GM12801 (cell line): ENCODE results near the gene ST6GALNAC2.

Source experiments
- TF ChIP-seq, protein P1 (sequence below): IDR thresholded peaks from one replicate; pipeline ENCODE4 v1.5.1; 2011; ENCODE audit warnings: control low read depth; ENCODE audit not compliant: insufficient read length; ENCODE audit errors: extremely low read depth

The ST6GALNAC2 gene

DNA sequence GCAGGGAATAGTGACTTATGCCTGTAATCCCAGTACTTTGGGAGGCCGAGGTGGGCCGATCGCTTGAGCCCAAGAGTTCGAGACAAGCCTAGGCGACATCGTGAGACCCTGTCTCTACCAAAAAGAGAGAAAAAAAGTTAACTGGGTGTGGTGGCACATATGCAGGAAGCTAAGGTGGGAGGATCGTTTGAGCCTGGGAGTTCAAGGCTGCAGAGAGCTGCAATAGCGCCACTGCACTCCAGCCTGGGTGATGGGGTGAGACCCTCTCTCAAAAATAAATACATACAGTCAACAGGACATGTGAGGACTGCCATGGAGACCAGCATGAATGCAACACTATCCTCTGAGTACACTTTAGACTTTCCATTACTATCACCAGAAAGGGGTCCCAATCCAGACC is 15.4 kb upstream of the ST6GALNAC2 start:
- TF ChIP-seq, protein P1, sequence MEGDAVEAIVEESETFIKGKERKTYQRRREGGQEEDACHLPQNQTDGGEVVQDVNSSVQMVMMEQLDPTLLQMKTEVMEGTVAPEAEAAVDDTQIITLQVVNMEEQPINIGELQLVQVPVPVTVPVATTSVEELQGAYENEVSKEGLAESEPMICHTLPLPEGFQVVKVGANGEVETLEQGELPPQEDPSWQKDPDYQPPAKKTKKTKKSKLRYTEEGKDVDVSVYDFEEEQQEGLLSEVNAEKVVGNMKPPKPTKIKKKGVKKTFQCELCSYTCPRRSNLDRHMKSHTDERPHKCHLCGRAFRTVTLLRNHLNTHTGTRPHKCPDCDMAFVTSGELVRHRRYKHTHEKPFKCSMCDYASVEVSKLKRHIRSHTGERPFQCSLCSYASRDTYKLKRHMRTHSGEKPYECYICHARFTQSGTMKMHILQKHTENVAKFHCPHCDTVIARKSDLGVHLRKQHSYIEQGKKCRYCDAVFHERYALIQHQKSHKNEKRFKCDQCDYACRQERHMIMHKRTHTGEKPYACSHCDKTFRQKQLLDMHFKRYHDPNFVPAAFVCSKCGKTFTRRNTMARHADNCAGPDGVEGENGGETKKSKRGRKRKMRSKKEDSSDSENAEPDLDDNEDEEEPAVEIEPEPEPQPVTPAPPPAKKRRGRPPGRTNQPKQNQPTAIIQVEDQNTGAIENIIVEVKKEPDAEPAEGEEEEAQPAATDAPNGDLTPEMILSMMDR, result no peak

DNA sequence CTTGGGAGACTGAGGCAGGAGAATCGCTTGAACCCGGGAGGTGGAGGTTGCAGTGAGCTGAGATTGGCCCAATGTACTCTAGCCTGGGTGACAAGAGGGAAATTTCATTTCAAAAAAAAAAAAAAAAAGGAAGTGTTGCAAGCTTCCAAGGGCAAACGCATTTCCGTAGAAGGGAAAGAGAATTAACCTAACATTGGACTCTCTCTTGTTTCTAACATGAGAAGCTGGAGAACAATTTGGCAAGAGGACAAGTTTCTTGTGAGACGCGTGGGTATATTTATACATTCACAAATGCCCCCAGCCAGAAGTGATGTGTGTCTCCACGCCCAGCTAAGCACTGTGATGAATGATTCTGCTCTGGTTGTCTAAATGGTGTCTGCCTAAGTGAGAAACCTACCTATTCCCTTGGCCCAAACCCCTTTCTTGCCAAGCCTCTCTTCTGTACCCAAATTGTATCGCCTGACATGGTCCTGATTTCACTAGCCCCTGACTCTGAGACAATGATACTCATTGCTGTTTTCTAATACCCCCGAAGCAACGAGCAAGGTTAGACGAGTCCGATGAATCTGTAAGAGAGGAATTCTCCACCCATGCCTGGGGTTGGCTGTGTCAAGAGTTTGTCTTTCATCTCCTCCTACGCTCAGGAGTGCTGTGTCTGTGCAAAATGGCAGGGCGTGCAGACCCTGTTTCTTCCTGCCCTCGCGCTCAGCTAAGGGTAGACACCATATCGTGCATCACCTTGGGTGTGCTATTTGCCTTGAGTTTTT is 14.2 kb upstream of the ST6GALNAC2 start:
- TF ChIP-seq, protein P1, result no peak

DNA sequence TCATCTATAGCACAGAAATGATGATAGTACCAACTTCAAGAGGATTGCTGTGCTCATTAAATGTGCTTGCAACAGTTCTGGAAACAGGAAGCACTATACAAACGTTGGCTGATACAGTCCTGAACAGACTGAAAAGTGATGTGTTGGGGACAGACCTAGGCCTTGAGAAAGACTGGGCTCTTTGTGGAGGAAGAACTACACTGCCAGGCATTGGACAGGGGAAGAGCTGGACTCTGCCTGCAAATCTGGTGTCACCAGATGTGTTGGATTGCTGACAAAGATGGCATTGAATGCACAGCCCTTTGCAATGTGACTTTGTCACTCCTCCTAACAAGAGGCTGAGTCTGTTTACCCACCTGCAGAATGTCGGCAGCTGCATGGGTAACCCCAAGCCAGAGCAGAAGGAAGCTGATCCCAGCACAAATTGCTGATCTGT is 12.4 kb upstream of the ST6GALNAC2 start:
- TF ChIP-seq, protein P1, result no peak

DNA sequence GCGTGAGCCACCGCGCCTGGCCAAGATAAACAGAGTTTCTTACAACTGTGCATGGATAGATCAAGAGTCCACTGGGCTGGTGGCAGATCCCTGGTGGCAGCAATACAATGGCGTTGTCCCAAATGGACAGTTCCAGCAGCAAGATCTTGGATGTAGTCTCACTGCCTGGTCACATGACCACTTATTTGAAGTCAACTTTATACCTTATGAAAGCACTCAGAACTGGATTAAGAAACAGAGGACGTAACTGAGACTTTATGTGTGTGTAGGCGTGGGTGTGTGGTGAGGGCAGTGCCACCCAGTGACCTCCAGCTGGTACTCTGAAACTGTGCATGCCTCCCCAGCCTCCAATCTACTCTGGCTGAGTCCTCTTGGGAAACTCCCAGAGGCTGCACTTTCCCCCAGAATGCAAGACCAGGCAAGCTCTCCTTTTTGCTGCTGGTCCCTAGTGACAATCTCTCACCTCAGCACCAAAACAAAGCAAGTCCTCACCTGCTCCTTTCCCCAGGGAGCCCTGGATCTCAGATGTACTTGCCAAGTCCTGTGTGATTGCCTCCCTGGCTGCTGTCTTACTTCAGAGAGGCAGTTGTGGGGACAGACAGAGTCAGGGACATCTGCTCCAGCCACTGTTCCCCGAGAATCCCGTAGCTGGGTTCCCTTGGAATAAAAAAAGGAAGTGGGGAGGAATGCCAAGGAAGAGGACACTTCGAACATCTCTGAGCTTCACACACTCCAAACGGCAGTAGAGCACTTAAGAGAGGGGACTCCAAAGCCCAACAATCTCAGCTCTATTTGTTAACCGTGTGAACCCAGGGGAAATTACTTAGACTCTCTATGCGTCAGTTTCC is 11.7 kb upstream of the ST6GALNAC2 start:
- TF ChIP-seq, protein P1, result no peak

DNA sequence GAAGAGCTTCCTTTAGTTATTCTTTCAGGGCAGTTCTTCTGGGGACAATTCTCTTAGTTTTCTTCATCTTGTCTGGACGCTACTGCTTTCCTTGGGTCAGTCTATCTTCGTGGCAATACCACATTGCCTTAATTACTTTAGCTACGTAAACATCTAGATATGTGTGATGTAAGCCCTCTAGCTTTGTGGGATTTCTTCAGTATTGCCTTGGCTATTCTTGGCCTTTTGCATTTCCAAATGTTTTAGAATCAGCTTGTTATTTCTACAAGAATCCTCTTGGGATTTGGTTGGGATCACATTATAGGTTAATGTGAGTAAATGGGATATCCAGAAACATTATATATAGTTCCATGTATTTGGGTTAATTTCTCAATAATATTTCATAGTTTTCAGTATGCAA is 9.0 kb upstream of the ST6GALNAC2 start:
- TF ChIP-seq, protein P1, result no peak

DNA sequence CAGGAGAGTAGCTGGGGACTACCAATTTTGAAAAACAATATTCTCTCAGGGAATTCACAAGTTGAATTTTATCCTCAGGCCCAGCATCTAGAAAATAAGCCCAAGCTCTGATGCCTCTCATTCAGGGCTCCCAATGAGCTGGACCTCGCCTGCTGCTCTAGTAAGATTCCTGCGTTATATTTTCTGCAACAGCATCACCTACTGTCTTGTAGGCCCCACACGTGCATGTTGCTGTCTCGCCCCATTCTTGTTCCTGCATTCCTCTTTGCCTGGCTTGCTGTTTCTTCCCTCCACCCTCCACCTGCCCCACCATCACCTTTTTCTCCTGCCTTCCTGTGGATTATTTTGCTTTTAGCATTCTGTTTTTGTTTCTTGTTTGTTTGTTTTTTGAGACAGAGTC is 8.3 kb upstream of the ST6GALNAC2 start:
- TF ChIP-seq, protein P1, result no peak

DNA sequence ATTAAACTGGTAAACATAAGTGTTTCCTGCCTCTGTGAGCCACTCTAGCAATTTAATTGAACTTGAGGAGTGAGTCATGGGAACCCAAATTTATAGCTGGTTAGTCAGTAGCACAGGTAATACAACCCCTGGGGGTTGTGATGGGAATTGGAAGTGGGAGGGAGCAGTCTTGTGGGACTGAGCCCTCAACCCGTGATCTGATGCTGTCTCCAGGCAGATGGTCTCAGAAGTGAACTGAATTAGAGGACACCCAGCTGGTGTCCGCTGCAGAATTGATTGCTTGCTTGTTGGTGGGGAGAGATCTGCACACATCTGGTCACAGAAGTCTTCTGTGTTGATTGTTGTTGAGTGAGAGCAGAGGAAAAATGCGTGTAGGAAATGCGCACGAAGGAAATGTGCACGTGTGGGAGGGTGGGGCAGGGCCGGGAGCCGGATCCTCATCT is 7.7 kb upstream of the ST6GALNAC2 start:
- TF ChIP-seq, protein P1, result no peak
